DND-41 (cell line): Measurements from ENCODE around the gene SLC24A4.

Source experiments
- EZH2 ChIP-seq: IDR thresholded peaks from 3 replicates; pipeline ENCODE4 v1.6.1; 2012; ENCODE audit warnings: borderline replicate concordance, low read depth, mild to moderate bottlenecking, moderate library complexity, low read length, inconsistent platforms; ENCODE audit not compliant: severe bottlenecking
- TF ChIP-seq, protein P1 (sequence below): IDR thresholded peaks from 2 replicates; pipeline ENCODE4 v1.5.1; 2012; ENCODE audit warnings: borderline replicate concordance, low read length, moderate library complexity, mild to moderate bottlenecking; ENCODE audit not compliant: poor library complexity, severe bottlenecking; ENCODE audit errors: extremely low read depth

DNA sequence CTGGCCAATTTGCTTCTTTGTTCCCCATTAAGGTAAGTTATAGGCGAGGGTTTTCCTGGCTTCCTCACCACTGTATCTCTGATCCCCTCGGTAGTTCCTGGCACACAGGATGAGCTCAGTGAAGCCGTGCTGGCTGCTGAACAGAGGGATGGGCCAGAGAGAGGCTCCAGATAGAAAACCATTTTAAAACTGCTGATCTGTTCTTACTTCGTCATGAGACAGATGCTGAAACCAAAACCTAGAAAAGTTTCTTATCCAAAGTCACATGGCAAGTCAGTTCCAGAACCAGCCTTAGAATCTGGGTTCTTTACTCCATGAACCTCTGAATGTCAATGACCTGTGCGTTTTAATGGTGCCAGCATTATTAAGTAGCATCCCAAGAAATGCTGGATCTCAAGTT lies 114.3 kb downstream of the SLC24A4 start:
- TF ChIP-seq, protein P1, sequence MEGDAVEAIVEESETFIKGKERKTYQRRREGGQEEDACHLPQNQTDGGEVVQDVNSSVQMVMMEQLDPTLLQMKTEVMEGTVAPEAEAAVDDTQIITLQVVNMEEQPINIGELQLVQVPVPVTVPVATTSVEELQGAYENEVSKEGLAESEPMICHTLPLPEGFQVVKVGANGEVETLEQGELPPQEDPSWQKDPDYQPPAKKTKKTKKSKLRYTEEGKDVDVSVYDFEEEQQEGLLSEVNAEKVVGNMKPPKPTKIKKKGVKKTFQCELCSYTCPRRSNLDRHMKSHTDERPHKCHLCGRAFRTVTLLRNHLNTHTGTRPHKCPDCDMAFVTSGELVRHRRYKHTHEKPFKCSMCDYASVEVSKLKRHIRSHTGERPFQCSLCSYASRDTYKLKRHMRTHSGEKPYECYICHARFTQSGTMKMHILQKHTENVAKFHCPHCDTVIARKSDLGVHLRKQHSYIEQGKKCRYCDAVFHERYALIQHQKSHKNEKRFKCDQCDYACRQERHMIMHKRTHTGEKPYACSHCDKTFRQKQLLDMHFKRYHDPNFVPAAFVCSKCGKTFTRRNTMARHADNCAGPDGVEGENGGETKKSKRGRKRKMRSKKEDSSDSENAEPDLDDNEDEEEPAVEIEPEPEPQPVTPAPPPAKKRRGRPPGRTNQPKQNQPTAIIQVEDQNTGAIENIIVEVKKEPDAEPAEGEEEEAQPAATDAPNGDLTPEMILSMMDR: no peak
- no peak for TF ChIP-seq EZH2
